Right lobe of liver (tissue), 6 donors: ENCODE data around the gene BRMS1. TPM values are rescaled to one million over a fixed set of nuclear protein-coding genes. Genes with fewer than 3 reads are reported as not detected.
A peak's percentile ranks its signal among the peaks of the same experiment; 100 is the strongest.
"Not testable (repeated sequence)": the region's sequence is repeated elsewhere in the genome, so short reads cannot be mapped to it uniquely, and the experiment has no call there.

Source experiments
- ATAC-seq, 4 donors: fragments of 200-7000 bp; cut with Tn5 transposase; one replicate each; pipeline ENCODE4 v1.9.1; 2020; ENCODE audit warnings: mild to moderate bottlenecking in 4 of 4, moderate library complexity in 4 of 4
- DNase-seq, 3 donors: peaks; one replicate each; pipeline ENCODE4 v3.0.0-alpha.2; 2020
- H3K27ac ChIP-seq, 3 donors: fragments of 200-600 bp; one replicate each; pipeline ENCODE4 v1.8.0; 2022
- H3K27me3 ChIP-seq, 2 donors: fragments of 200-600 bp; one replicate each; pipeline ENCODE4 v1.8.0; 2022
- H3K36me3 ChIP-seq, 4 donors: fragments of 200-600 bp; sonication (generic) in 1 of 4; one replicate each; pipeline versions ENCODE4 v1.5.1 to v1.8.0; 2017 to 2022; ENCODE audit warnings: control low read depth in 1 of 4
- H3K4me1 ChIP-seq, 4 donors: fragments of 200-600 bp; sonication (generic) in 1 of 4; one replicate each; pipeline versions ENCODE4 v1.5.1 to v1.8.0; 2017 to 2022; ENCODE audit warnings: control low read depth in 1 of 4
- H3K4me3 ChIP-seq, 3 donors: fragments of 200-600 bp; one replicate each; pipeline ENCODE4 v1.8.0; 2022
- H3K9me3 ChIP-seq, 4 donors: fragments of 200-600 bp; sonication (generic) in 1 of 4; one replicate each; pipeline versions ENCODE4 v1.5.1 to v1.8.0; 2017 to 2022; ENCODE audit warnings: control low read depth in 1 of 4
- CTCF ChIP-seq, 4 donors: fragments of 200-600 bp in 3 of 4; fragments of 450-650 bp in 1 of 4; IDR thresholded peaks; one replicate each; pipeline versions ENCODE4 v1.5.1 to v1.8.0; 2016 to 2022; ENCODE audit warnings: antibody characterized with exemption in 4 of 4, mild to moderate bottlenecking in 2 of 4
- POLR2A ChIP-seq: fragments of 450-650 bp; IDR thresholded peaks from one replicate; pipeline ENCODE4 v1.6.1; 2017; ENCODE audit warnings: antibody characterized with exemption, mild to moderate bottlenecking
- WGBS: methylation state at CpG from one replicate; pipeline ENCODE4 v1.1.6; 2018; ENCODE audit warnings: low coverage, low lambda C conversion rate; ENCODE audit not compliant: insufficient coverage; ENCODE audit errors: missing lambda C conversion rate; 5-methylcytosine and 5-hydroxymethylcytosine counted together
- intact Hi-C, 2 donors: fragments of 100-400 bp; cut with DNase I; formaldehyde crosslinking; loops; one replicate each; pipeline versions ENCODE4 v1.11.2 to v1.14.1; 2022
- total RNA-seq, 6 experiments: library from RNA; depleted of rRNA in 2 of 6; stranded (reverse); fragments of >200 nt in 2 of 6; fragmentation: NEBNext Ultra II Directional in 3 of 6; extraction: Animal tissue kit (Norgen Biotek cat#: 25700) in 3 of 6; gene quantifications; one replicate each; pipeline versions ENCODE4 v1.1.0 to v1.2.4, GENCODE V29; 2016 to 2023
- donor health status: DM: no; HTN: yes; CAD: no.
- donor health status: DM: no; HTN: no; CAD: no.
- donor health status: DM: no; HTN: no; CAD: no.
- donor health status: DM: no; HTN: yes; CAD: no.
- donor health status: DM: no; HTN: yes; CAD: no.

The BRMS1 gene
- total RNA-seq, 6 experiments from 2014 or later: 8.2 to 31.9 (median 12.1) TPM

- H3K27ac ChIP-seq: peak overlapping the region; percentile 57 to 78 (median 71)
Observed at GRCh38 chr11:66311470-66311964, 33.4 kb downstream of the BRMS1 start.

GRCh38 chr11:66310803-66311440 lies 34.0 kb downstream of the BRMS1 start:
- H3K27ac ChIP-seq, intact Hi-C loops, ATAC-seq, DNase-seq, H3K4me3 ChIP-seq, H3K36me3 ChIP-seq, H3K4me1 ChIP-seq, H3K9me3 ChIP-seq, H3K27me3 ChIP-seq: not testable (repeated sequence)
- 86% methylated on average over 14 of the region's 18 CpGs for WGBS

More at GRCh38 chr11:66311470-66311964, 33.4 kb downstream of the BRMS1 start:
- WGBS: 6% methylated on average over 10 of the region's 26 CpGs
- TF ChIP-seq POLR2A (no peak), CTCF (IDR thresholded peaks at IDR 0.05) (peak in 1 of 4 donors; percentile 93)
- H3K4me3 ChIP-seq: peak overlapping the region; percentile 46 to 53 (median 52)
- intact Hi-C loops: no loop called here
- H3K4me1 ChIP-seq: peaks cover 0 to 6% (median 3%) of the 10 kb centered on the region in 4 donors
- ATAC-seq (no peak), DNase-seq (no peak)
- no peaks in the 10 kb centered on the region for H3K9me3 ChIP-seq
- H3K27me3 ChIP-seq: no peaks in the 10 kb centered on the region
- no peaks in the 10 kb centered on the region for H3K36me3 ChIP-seq

- no peak overlapping the region for H3K4me3 ChIP-seq
- H3K9me3 ChIP-seq: no peaks in the 10 kb centered on the region
- H3K27ac ChIP-seq: no peak overlapping the region
- H3K27me3 ChIP-seq: no peaks in the 10 kb centered on the region
- 70% methylated on average over 7 of the region's 8 CpGs for WGBS
- intact Hi-C loops: no loop called here
- H3K4me1 ChIP-seq: peaks cover 0 to 6% (median 3%) of the 10 kb centered on the region in 4 donors
- no peak for ATAC-seq
- H3K36me3 ChIP-seq: no peaks in the 10 kb centered on the region
- TF ChIP-seq POLR2A (no peak), CTCF (IDR thresholded peaks at IDR 0.05) (no peak)
- no peak for DNase-seq
Observed at GRCh38 chr11:66310324-66310723, 34.6 kb downstream of the BRMS1 start.

- no peak for TF ChIP-seq CTCF (IDR thresholded peaks at IDR 0.05)
- TF ChIP-seq POLR2A: no peak
- 21% methylated on average over 2 of the region's 3 CpGs for WGBS
- peaks cover 0 to 6% (median 3%) of the 10 kb centered on the region in 4 donors for H3K4me1 ChIP-seq
- no peaks in the 10 kb centered on the region for H3K36me3 ChIP-seq
- H3K4me3 ChIP-seq: no peak overlapping the region
- intact Hi-C loops: no loop called here
- H3K27me3 ChIP-seq: no peaks in the 10 kb centered on the region
- no peak overlapping the region for H3K27ac ChIP-seq
- DNase-seq: no peak
- ATAC-seq: no peak
- H3K9me3 ChIP-seq: no peaks in the 10 kb centered on the region
Observed at GRCh38 chr11:66309475-66309874, 35.4 kb downstream of the BRMS1 start.

- no peaks in the 10 kb centered on the region for H3K9me3 ChIP-seq
- no peaks in the 10 kb centered on the region for H3K4me1 ChIP-seq
- no peak overlapping the region for H3K4me3 ChIP-seq
- intact Hi-C loops: no loop called here
- H3K36me3 ChIP-seq: no peaks in the 10 kb centered on the region
- DNase-seq (no peak), ATAC-seq (no peak)
- TF ChIP-seq POLR2A (no peak), CTCF (IDR thresholded peaks at IDR 0.05) (no peak)
- 76% methylated on average over 12 of the region's 12 CpGs for WGBS
- no peak overlapping the region for H3K27ac ChIP-seq
- H3K27me3 ChIP-seq: no peaks in the 10 kb centered on the region
Observed at GRCh38 chr11:66302656-66303055, 42.2 kb downstream of the BRMS1 start.
